GM21619 (cell line): Measurements from ENCODE around the gene MTAP.
A peak's percentile ranks its signal among the peaks of the same experiment; 100 is the strongest.

ENCODE experiments used
- ATAC-seq: cut with Tn5 transposase; IDR thresholded peaks from one replicate; pipeline ENCODE4 v1.9.1; 2021; ENCODE audit not compliant: unreplicated experiment

MTAP gene

GRCh38 chr9:21969011-21969940 is 166.8 kb downstream of the MTAP start:
- no peak for ATAC-seq

GRCh38 chr9:21969951-21970799 is 167.7 kb downstream of the MTAP start:
- no peak for ATAC-seq

GRCh38 chr9:21970800-21971640 is 168.6 kb downstream of the MTAP start:
- no peak for ATAC-seq

GRCh38 chr9:21972361-21972760 is 169.9 kb downstream of the MTAP start:
- no peak for ATAC-seq

GRCh38 chr9:21974343-21974721 is 171.9 kb downstream of the MTAP start:
- ATAC-seq, result no peak

GRCh38 chr9:21974722-21975409 is 172.4 kb downstream of the MTAP start:
- ATAC-seq, result peak; percentile 53

- ATAC-seq, result no peak
These were observed 174.0 kb downstream of the MTAP start for GRCh38 chr9:21976334-21976875.

GRCh38 chr9:21982391-21982790 is 180.0 kb downstream of the MTAP start:
- ATAC-seq, result no peak

GRCh38 chr9:21982861-21983560 is 180.6 kb downstream of the MTAP start:
- ATAC-seq, result no peak

- ATAC-seq, result no peak
These were observed 181.1 kb downstream of the MTAP start for GRCh38 chr9:21983561-21983935.

GRCh38 chr9:21984101-21984500 is 181.7 kb downstream of the MTAP start:
- ATAC-seq, result no peak

GRCh38 chr9:21985964-21986667 is 183.7 kb downstream of the MTAP start:
- peak; percentile 60 for ATAC-seq
